Right renal pelvis (tissue), 4 donors: ENCODE results near the gene COA1. TPM values are rescaled to one million over a fixed set of nuclear protein-coding genes. Genes with fewer than 3 reads are reported as not detected.
"Not testable (repeated sequence)": the region's sequence is repeated elsewhere in the genome, so short reads cannot be mapped to it uniquely, and the experiment has no call there.

Experiments used
- DNase-seq, 4 donors: peaks; one replicate each; pipeline ENCODE4 v3.0.0-alpha.2; 2013; ENCODE audit warnings: low read depth in 4 of 4, low spot score in 3 of 4, missing footprints in 1 of 4
- polyA plus RNA-seq, 4 donors: library from polyadenylated mRNA; unstranded; fragments of 120-200 nt; gene quantifications; one replicate each; pipeline ENCODE4 v1.2.1, GENCODE V29; 2013; ENCODE audit not compliant: insufficient read length in 4 of 4

Gene COA1
- polyA plus RNA-seq, 4 donors = 64.0 to 73.5 (median 69.8) TPM

DNA sequence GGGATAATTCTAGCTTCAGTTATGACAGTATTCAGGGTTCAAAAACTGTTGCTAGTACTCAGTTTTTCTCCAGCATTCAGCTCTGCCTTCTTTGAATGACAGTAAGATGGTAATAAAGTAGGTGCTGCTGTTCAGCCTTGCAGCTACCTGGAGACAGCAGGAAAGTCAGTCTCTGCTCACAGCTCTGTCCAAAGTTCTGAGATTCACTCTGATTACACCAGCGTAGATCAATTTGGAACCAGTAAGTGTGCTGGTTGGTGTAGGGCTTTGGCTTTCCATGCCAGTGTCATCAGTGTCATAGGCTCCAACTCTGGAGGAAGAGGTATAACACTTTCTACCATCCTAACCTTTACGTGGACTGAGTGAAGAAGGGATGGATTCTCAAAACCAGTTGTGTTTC is 120.2 kb downstream of the COA1 start:
- no peak for DNase-seq

DNA sequence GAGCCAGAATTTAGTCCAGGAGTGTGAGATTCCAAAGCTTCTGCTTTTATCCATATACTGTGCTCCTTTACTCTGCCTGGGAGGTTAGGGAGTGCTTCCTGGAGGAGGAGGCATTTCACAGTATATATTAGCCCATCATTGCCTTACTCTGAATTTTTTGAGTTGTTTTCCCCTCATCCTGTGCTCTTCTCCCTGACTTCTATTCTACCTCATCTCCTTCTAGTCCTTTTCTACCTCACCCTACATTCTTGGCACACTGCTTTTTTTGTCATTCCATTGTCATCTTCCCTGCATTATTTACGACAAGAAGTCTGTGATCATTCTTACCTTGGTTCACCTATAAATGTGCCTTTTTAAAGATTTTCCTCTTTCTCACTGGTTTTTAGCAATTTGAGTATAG is 125.1 kb downstream of the COA1 start:
- DNase-seq = no peak

DNA sequence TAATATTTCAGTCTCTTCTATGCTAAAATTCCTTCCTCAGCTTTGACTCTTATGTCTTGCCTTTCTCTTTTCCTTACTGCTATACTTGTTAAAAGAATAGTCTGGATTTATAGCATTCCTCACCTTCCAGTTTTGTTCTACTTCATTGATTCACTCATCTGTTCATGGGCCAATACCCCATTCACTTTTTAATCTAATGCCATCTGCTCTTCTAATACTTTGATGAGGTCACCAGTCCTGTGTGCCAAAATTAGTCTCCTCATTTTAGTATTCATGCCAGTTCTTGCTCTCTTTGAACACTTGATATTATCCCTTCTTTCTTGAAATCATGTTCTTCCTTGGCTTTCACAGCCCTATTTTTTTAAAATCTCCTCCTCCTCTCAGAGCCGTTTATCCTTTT is 127.1 kb downstream of the COA1 start:
- no peak for DNase-seq

DNA sequence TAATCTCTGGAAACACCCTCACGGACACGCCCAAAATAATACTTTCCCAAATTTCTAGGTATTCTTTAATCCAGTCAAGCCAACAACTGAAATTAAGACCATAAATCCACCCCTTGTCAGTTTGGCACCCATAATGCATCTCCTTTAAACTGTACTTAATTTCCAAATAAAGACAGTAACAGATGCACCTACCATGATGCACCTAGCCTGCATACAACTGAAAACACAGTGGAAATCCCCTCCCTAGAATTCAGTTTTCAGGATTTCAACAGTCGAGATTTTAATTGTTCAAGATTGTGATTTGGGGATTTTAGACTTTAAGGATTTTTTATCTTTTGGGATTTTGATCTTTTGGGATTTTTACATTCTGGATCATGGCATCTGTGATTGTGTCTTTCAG is 129.3 kb downstream of the COA1 start:
- DNase-seq = no peak

DNA sequence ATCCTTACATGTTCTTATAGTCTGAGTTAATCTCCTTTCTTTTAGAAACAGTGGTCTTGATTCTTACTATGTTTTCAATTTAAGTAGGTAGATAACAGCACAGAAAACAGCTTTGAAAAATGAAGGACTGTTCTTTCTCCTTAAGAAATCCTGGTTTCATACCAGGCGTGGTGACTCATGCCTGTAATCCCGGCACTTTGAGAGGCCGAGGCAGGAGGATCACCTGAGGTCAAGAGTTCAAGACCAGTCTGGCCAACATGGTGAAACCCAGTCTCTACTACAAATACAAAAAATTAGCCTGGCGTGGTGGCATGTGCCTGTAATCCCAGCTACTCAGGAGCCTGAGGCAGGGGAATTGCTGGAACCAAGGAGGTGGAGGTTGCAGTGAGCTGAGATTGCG is 132.9 kb downstream of the COA1 start:
- not testable (repeated sequence) for DNase-seq

DNA sequence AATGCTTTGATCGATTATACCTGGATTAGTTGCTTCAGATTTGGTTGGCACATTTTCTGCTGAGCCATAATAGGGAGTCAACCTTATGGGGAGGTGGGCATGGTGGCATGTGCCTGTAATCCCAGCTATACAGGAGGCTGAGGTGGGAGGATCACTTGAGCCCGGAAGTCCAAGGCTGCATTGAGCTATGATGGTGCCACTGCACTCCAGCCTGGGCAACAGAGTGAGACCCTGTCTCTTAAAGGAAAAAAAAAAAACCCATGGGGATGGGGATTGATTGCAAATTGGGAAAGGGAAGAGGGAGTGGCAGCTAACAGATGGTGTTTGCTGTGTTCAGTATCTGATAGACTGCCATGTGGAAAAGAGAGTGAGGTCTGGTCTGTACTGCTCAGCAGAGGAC is 135.3 kb downstream of the COA1 start:
- no peak for DNase-seq

DNA sequence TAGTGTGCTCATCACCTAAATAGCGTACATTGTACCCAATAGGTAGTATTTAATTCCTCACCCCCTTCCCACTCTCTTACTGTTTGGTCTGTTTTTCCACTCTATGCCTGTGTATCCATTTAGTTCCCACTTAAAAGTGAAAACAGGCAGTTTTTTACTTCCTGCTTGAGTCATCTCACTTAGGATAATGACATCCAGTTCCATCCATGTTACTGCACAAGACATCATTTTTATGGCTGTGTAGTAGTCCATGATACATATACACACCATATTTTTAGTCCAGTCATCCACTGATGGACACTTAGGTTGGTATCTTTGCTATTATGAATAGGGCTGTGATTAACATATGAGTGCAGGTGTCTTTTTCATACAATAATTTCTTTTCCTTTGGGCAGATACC is 136.3 kb downstream of the COA1 start:
- DNase-seq = no peak

DNA sequence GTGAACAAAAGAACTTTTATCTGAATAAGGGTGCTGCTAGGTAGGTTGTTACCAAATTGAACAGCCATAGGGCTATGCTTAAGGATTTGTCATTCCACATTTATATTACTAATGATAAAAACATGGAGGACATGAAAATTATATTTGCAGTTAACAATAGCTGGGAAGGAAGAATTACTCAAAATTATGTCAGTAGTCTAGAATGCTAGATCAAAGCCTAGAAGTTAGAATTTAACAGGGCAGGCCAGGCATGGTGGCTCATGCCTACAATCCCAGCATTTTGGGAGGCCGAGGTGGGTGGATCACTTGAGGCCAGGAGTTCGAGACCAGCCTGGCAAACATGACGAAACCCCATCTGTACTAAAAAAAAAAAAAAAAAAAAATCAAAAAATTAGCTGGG is 137.0 kb downstream of the COA1 start:
- DNase-seq = no peak

DNA sequence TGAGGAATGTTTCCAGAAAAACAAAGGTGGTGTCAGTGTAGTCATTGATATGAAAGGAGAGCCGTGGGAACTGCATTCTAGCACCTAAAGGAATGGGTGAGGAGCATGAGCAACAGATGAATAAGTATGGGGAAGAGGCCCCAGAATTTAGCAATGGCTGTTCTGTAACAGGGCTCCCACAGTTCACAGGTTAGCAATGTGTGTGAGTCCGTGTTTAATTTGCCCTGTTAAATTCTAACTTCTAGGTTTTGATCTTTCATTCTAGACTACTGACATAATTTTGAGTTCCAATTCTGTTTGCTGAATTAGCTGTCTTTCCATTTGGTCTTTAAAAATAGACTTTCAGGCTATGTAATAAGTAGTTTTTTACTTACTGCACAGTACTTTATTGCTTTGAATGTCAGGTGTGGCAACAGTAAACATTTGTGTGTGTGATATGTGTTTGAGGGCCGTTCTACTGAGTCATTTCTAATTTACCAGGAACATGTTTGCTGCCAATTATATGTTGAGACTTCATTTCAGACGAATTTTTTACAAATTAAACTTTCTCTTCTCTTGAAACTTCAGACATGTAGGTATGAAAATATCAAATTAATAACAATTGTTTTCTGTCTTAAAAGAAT is 137.7 kb downstream of the COA1 start:
- DNase-seq = no peak

DNA sequence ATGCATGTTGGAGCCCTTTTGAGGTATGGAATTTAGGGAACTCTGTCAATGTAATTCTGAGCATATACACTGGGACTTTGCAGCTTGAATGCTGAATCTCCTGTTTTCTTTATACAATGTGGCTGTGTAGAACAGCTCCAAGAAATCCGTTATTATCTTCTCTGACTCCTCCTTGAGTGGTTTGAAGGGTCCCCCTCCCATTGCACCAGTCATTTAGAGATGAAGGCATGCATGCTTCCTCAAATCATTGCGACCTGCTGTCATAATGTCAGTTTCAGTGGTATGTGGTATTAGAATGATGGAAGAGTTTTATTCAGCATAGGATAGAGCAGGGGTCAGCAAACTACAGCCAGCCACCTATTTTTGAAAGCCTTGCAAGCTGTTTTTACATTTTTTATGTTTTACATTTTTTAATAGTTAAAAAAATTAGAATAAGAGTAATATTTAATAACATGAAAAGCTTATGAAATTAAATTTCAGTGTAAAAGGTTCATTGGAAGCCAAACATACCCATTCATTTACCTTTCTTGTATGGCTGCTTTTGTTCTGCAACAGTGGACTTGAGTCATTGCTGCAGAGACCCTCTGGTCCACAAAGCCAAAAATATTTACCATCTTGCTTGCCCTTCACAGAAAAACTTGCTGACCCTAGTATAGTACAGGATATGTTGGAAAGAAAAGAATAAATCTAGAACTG is 138.3 kb downstream of the COA1 start:
- DNase-seq = no peak

DNA sequence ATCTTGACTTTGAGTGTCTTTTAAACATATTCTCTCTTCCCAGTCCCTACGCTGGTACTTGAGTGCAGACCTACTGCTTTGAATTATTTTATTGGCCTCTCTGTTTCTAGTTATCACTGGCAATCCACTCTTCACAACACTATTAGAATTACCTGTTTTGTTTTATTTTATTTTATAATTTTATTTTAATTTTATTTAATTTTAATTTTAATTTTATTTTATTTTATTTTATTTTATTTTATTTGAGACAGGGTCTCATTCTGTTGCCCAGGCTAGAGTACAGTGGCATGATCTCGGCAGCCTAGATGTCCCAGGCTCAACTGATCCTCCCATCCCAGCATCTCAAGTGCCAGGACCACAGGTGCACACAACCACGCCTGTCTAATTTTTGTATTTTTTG is 139.6 kb downstream of the COA1 start:
- no peak for DNase-seq

Other genes starting within 250 kb of the COA1 start
- 10 to 100 TPM; 16.8 to 20.9 (median 18.7) TPM for gene STK17A, start 146.4 kb downstream of the COA1 start, polyA plus RNA-seq
- gene BLVRA, start 29.2 kb upstream of the COA1 start, polyA plus RNA-seq = 10 to 100 TPM; 52.0 to 57.2 (median 54.9) TPM
- 100 to 1,000 TPM in 1 of 4 donors, 10 to 100 TPM in 3; 72.2 to 101 (median 76.9) TPM for gene MRPS24, start 140.0 kb upstream of the COA1 start, polyA plus RNA-seq
- gene URGCP, start 177.1 kb upstream of the COA1 start, polyA plus RNA-seq = 10 to 100 TPM; 30.0 to 34.5 (median 33.4) TPM
- gene UBE2D4, start 196.9 kb upstream of the COA1 start, polyA plus RNA-seq = 10 to 100 TPM; 20.0 to 24.7 (median 22.4) TPM